ENCODE results near the gene NPPC. TPM values are rescaled to one million over a fixed set of nuclear protein-coding genes. Genes with fewer than 3 reads are reported as not detected.
"Not testable (repeated sequence)": the region's sequence is repeated elsewhere in the genome, so short reads cannot be mapped to it uniquely, and the experiment has no call there.

The NPPC gene
- 0.12 TPM in 1 of 2 replicates, not detected in the other for total RNA-seq (2014; rRNA removed; shearing (Covaris generic))

GRCh38 chr2:231926180-231926741, at the start of gene NPPC:
NPPC (minus strand) TSS chr2:231926396; CDS start chr2:231926249, 147 bp downstream.
- peak; percentile 36 for DNase-seq (ENCODE audit: low spot score)

GRCh38 chr2:231975001-231975400, 48.8 kb upstream of the NPPC start:
- DNase-seq (ENCODE audit: low spot score), result no peak

- no peak for DNase-seq (ENCODE audit: low spot score)
Observed at GRCh38 chr2:231970461-231970860, 44.3 kb upstream of the NPPC start.

GRCh38 chr2:231968820-231969219, 42.6 kb upstream of the NPPC start:
- DNase-seq (ENCODE audit: low spot score), result no peak

GRCh38 chr2:231966886-231967285, 40.7 kb upstream of the NPPC start:
- DNase-seq (ENCODE audit: low spot score), result no peak

- no peak for DNase-seq (ENCODE audit: low spot score)
Observed at GRCh38 chr2:231965102-231965501, 38.9 kb upstream of the NPPC start.

GRCh38 chr2:231961349-231962166, 35.4 kb upstream of the NPPC start, which contains the start of gene DIS3L2:
DIS3L2 (plus strand) TSS chr2:231961713; CDS start chr2:232014928, 53,215 bp downstream.
- DNase-seq (ENCODE audit: low spot score), result peak; percentile 56

- no peak for DNase-seq (ENCODE audit: low spot score)
Observed at GRCh38 chr2:231960810-231961348, 34.7 kb upstream of the NPPC start.

- DNase-seq (ENCODE audit: low spot score), result no peak
Observed at GRCh38 chr2:231957913-231958763, 31.9 kb upstream of the NPPC start.

- DNase-seq (ENCODE audit: low spot score), result no peak
Observed at GRCh38 chr2:231955758-231956472, 29.7 kb upstream of the NPPC start.

GRCh38 chr2:231951452-231952035, 25.3 kb upstream of the NPPC start:
- no peak for DNase-seq (ENCODE audit: low spot score)

GRCh38 chr2:231947694-231948093, 21.5 kb upstream of the NPPC start:
- no peak for DNase-seq (ENCODE audit: low spot score)

- DNase-seq (ENCODE audit: low spot score), result not testable (repeated sequence)
Observed at GRCh38 chr2:231947112-231947511, 20.9 kb upstream of the NPPC start.

- DNase-seq (ENCODE audit: low spot score), result no peak
Observed at GRCh38 chr2:231946241-231946814, 20.1 kb upstream of the NPPC start.

- DNase-seq (ENCODE audit: low spot score), result no peak
Observed at GRCh38 chr2:231942180-231942579, 16.0 kb upstream of the NPPC start.

GRCh38 chr2:231941673-231942072, 15.5 kb upstream of the NPPC start:
- DNase-seq (ENCODE audit: low spot score), result no peak

- DNase-seq (ENCODE audit: low spot score), result no peak
Observed at GRCh38 chr2:231940795-231941194, 14.6 kb upstream of the NPPC start.

- no peak for DNase-seq (ENCODE audit: low spot score)
Observed at GRCh38 chr2:231939022-231939421, 12.8 kb upstream of the NPPC start.

- DNase-seq (ENCODE audit: low spot score), result no peak
Observed at GRCh38 chr2:231937057-231937456, 10.9 kb upstream of the NPPC start.

GRCh38 chr2:231936491-231936890, 10.3 kb upstream of the NPPC start:
- DNase-seq (ENCODE audit: low spot score), result no peak

- no peak for DNase-seq (ENCODE audit: low spot score)
Observed at GRCh38 chr2:231935815-231936214, 9.6 kb upstream of the NPPC start.

All from A172 (cell line).